Measurements from ENCODE around the gene ANKRD65.
"Not testable (repeated sequence)": the region's sequence is repeated elsewhere in the genome, so short reads cannot be mapped to it uniquely, and the experiment has no call there.

The ANKRD65 gene

DNA sequence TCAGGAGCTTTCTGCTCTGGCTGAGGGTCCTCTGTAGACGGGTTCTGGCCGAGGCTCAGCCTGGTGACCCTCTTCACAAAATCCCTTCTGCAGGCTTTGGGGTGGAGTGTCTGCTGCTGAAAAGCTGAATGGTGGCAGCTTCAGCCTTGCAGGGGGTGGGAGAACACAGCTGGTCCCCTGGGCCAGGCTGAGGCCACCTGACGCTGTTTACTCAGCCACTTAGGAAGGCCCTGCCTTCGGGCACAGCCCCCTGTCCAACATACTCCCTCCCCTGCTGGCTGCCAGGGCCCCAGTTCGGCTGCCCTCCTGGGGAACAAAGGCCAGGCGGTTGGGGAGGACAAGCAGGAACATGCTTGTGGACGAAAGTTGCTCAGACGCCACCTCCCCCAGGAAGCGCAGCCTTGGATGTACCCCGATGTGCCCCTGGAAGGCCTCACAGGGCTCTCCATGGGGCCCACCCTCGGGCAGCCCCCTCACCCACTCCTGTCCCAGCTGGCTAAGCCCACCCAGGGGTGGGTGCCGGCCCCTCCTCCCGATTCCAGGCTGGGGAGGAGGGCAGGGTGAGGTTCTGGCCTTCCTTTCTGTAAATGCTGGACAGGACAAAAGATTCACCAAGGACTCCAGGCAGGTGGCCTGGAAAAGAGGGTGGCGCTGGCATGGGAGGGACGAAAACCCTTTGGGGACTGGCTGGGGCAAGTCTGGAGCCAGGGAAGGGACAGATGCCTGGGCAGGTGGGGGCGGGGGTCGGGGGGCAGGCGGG, at the start of gene ANKRD65:
Gene ANKRD65 (minus strand): TSS at position 130 of the 760 bp plus-strand sequence. CDS start 271 bp downstream, outside the sequence.
- H3K4me3 ChIP-seq (ENCODE audit: low read depth, low read length): no peak within 1 kb of the TSS
- DNase-seq (ENCODE audit: low read depth): no peak

DNA sequence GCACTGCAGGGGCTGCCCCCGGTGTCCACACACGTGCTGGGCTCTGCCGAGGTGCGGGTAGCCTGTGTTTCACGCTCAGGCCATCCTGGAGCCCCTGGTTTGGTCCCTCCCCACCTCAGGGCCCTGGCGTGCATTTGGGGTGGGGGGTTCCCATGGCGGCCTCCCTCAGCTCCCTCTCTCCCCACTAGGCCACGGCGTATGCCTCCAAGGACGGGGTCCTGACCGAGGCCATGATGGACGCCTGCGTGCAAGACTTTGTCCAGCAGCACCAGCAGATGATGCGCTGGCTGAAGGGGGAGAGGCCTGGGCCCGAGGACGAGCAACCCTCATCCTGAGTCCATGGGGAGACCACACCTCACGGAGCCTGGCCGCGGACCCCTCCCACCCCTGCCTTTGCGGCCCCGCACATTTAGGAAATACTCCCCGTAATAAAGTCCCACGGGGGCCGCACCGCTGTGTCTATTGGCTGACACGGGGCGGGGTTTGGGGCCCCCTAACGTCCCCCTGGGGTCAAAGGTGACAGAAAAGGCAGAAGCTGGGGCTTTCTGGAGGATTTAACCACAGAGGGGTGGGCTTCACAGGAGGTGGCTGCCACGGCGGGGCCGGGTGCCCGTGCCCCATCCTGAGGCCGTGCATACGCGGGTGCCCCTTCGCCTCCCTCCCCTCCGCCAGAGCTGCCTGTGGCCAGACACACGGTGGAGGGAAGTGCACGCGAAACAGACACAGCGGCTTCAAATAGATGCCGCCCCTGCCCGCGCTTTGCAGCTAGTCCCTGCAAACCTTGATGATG, 47.3 kb upstream of the ANKRD65 start:
- not testable (repeated sequence) for DNase-seq (ENCODE audit: low read depth); H3K4me3 ChIP-seq (ENCODE audit: low read depth, low read length)

DNA sequence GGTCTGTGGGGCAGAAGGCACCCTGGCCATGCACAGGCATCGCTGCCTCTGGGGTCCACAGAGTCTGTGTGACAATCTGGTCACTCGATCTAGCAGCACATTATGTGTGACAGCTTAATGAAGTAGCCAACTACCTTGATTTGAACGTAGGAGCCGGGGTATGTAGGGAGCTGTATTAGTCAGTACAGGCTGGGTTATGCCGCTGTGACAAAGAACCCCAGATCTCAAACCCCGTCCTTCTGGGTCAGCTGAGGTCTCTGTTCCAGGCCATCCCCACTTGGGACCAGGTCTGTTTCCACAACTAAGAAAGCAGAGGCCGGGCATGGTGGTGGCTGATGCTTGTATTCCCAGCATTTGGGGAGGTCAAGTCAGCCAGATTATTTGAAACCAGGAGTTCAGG, 42.2 kb upstream of the ANKRD65 start:
- H3K4me3 ChIP-seq (ENCODE audit: low read depth, low read length): no peak overlapping the region
- DNase-seq (ENCODE audit: low read depth): no peak

DNA sequence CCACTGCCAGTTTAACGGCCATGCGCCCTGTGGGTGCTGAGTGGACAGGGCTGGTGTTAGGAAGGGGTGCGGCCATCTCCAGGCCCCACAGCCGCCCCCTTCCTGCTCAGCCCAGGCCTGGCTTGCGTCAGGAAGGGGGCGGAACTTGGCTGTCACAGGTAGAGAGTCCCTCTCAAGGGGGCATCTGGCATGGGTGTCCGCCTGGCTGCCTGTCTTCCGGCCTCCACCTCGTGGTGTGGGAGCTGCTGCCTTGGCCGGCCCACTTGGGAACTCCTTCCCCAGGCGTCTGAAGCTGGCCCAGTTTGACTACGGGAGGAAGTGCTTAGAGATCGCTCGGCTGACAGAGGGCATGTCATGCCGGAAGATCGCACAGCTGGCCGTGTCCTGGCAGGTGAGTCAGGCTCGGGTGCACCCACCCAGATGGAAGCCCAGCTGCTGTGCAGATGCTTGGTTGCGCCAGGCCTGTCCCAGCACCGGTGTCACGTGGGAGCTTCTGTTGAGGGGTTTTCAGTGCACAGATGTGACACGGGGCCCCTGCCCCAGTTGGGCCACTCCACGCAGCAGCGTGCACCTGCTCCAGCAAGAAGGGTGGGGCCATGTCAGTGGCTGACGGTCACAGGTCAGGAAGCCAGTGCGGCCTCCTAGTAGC, 41.4 kb upstream of the ANKRD65 start:
- no peak overlapping the region for H3K4me3 ChIP-seq (ENCODE audit: low read depth, low read length)
- no peak for DNase-seq (ENCODE audit: low read depth)

DNA sequence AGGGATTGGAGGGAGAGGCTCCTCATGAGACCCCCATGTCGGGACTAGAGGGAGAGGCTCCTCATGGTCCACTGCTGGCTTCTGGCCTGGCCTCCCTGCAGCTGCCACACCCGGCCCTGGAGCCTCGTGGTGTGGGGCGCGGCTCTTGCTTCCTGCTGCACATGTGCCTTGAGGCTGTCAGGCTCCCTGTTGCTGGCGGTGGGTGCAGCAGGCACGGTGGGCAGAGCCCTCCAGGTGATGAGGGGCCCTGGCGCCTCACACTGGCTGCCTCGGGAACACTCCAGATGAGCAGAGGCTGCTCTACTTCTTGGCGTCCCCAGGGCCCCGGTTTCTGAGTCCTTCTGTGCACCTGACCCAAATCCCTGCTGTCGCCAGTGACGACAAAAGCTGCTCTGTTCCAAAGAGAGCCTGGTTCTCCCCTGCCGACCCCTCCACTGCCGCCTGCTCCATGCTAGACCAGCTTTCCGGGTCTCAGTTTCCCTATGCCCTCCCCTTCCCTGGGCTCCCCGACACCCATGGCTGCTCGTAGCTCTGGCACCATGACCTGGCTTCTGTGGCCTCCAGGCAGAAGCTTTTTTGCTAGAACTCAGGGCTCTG, 40.7 kb upstream of the ANKRD65 start:
- no peak for DNase-seq (ENCODE audit: low read depth)

DNA sequence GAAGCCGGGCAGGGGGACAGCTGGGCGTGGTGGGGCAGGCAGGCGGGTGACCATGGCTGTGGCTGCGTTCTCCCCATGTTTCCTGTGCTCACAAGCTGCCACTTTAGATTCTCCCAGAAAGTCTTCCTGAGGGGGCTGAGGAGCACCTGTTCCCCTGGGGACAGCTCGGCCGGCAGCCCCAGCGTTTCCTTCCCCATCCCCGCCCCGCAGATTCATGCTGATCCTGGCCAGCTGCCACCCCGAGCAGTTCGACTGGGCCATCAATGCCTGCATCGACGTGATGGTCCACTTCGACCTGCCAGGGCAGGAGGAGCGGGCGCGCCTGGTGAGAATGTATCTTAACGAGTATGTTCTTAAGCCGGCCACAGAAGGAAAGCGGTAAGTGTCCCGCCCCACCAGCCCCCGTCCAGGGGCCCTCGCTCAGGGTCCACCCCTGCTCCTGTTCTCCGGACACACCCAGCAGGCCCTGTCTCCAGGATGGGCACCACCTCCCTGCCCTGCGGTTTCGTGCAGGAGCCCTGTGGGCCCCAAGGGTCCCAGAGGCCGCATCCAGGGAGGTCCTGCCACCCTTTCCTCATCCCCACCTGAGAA, 39.6 kb upstream of the ANKRD65 start:
- H3K4me3 ChIP-seq (ENCODE audit: low read depth, low read length): no peak overlapping the region
- no peak for DNase-seq (ENCODE audit: low read depth)

More for the DNA sequence above, 40.7 kb upstream of the ANKRD65 start:
- no peak overlapping the region for H3K4me3 ChIP-seq (ENCODE audit: low read depth, low read length)

DNA sequence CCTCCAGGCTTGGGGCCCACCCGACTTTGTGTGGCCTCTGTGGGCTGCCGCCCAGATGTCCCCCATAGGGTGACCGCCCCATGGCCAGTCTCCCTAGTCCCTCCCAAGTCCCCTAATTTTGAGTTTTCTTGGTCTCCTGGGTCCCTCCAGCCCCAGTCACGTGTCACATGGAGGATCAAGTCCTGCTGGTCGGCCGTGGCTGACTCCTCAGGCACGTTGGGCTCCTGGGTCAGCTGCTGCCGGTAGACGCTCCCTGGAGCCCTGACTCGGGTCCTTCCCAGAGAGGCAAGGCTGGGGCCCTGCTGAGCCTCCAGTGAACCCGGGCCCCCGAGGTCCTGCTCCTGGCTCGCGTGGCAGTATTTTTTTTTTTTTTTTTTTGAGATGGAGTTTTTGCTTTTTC, 38.6 kb upstream of the ANKRD65 start:
- H3K4me3 ChIP-seq (ENCODE audit: low read depth, low read length); DNase-seq (ENCODE audit: low read depth): not testable (repeated sequence)

DNA sequence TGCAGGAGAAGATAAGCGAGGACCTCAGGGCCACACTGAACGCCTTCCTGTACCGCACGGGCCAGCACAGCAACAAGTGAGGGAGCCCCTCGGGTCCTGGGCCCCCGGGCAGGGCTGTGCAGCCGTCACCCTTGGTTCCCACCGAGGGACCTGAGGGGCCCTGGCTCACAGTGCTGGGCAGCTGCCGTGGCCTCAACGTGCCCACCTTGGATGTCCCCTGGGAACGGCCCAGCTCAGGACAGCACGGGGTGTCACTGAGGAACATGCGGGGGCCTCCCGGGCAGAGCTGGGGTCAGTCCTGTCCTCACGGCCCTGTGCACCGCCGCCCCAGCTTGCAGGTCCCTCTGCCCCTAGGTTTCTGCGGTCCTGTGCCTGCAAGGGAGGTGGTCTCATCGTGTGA, 38.1 kb upstream of the ANKRD65 start:
- H3K4me3 ChIP-seq (ENCODE audit: low read depth, low read length); DNase-seq (ENCODE audit: low read depth): not testable (repeated sequence)

DNA sequence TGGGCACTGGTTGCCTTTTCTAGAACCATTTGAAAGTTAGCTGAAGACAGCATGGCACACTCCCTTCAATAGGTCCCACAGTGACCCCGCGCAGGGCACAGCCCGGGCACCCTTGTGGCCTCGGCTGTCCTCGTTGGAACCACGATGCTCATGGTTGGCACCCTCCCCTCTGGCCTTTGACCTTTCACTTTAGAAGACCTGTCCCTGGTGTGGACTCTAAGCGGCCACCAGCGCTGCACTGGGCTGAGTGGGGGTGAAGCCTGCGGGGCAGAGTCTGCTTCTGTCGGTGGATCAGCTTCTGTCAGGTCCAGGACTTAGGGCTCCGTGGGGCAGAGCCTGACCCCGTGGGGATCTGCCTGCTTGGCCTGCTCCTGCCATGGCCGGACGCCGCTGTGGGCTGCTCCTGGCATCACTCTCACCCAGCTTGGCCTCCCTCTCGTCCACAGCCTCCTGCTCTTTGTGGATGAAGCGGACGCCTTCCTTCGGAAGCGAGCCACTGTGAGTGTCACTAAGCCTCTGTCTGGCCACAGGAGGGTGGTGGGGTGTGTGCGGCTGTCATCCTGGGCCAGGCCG, 35.7 kb upstream of the ANKRD65 start:
- H3K4me3 ChIP-seq (ENCODE audit: low read depth, low read length); DNase-seq (ENCODE audit: low read depth): not testable (repeated sequence)

DNA sequence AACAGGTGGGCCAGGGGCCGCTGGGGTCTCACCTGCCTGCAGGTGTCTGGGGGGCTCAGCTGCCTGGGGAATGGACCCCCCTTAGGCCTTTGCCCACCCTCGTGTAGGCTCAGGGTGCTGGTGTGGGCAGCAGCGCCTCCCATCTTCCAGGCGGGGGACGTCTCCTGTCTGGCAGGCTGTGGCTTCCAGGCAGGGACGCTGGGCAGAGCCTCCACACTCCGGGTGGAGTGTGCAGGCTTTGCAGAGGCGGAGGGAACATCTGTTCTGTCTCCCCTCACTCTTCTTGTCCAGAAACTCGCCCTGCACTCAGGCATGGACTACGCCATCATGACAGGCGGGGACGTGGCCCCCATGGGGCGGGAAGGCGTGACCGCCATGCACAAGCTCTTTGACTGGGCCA, 34.9 kb upstream of the ANKRD65 start:
- not testable (repeated sequence) for H3K4me3 ChIP-seq (ENCODE audit: low read depth, low read length); DNase-seq (ENCODE audit: low read depth)

DNA sequence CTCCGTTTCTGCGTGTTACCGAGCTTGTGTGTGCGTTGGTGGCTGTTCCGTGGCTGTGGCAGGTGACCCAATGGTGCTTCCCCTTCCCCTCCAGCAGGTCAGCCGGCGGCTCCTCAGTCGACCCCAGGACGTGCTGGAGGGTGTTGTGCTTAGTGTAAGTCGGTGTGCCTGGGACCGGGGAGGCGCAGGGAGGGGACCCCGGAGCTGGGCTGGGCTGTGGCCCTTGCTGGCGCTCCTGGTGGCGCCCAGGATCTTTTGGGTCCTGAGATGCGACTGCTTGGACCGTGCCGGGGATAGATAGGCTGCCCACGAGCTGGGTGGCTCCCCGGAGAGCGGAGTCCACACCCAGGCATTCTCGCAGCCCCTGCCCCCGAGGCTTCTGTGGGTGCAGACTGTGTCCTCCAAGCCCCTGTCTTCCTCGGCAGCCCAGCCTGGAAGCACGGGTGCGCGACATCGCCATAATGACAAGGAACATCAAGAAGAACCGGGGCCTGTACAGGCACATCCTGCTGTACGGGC, 34.3 kb upstream of the ANKRD65 start:
- no peak for DNase-seq (ENCODE audit: low read depth)

DNA sequence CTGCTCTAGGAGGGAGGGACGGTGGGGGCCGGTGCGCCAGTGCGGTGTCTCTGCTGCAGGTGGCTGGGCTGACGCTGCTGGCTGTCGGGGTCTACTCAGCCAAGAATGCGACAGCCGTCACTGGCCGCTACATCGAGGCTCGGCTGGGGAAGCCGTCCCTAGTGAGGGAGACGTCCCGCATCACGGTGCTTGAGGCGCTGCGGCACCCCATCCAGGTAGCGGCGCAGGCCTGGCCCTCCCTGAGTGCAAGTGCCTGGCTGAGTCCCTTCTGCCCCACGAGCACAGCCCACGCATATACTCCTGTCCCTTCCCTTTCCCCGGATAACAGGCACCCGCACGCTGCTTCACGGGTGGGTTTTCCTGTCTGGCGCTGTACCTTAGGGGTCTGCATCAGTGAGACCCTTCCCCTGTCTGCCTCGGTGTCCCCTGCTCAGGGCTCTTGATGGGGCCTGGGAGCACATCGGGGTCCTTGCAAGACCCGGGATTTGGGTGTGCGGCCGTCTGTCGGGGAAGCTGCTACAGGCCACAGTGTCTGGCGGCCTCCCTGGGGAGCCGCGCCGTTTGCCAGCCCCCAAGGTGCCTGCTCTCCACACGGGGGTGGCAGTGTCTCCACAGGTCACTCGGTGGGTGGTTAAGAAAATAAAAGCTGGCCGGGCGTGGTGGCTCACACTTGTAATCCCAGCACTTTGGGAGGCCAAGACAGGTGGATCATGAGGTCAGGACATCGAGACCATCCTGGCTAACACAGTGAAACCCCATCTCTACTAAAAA, 33.4 kb upstream of the ANKRD65 start:
- DNase-seq (ENCODE audit: low read depth); H3K4me3 ChIP-seq (ENCODE audit: low read depth, low read length): not testable (repeated sequence)

More for the DNA sequence above, 34.3 kb upstream of the ANKRD65 start:
- H3K4me3 ChIP-seq (ENCODE audit: low read depth, low read length): no peak overlapping the region

DNA sequence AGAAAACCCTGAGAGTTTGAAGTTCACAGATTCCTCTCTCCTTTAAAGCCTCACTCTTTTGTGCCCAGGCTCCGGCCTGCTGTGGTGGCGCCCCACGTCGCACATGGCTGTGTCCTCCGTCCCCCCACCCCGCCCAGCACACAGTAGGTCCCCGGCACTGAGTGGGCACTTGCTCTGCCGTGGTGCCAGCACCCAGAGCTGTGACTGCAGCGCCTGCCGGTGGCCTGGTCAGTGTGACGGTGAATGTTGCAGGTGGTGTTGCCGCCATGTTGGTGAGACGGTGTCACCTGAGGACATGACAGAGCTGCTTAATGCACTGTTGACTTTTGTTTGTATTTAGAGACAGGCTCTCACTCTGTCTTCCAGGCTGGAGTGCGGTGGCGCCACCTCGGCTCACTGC, 31.8 kb upstream of the ANKRD65 start:
- DNase-seq (ENCODE audit: low read depth): no peak
- H3K4me3 ChIP-seq (ENCODE audit: low read depth, low read length): no peak overlapping the region

DNA sequence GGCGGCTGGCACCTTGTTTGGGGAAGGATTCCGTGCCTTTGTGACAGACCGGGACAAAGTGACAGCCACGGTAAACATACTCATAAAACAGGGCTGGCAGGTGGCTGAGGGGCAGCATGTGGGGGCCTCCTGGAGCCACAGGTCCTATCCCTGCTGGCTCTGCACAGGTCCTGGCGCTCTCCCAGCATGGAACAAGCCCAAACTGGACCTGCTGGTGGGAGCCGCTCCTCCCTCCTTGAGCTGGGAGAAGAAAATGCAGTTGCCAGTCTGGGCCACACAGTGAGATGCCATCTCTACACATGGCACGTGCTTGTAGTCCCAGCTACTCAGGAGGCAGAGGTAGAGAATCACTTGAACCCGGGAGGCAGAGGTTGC, 31.3 kb upstream of the ANKRD65 start:
- not testable (repeated sequence) for DNase-seq (ENCODE audit: low read depth); H3K4me3 ChIP-seq (ENCODE audit: low read depth, low read length)

DNA sequence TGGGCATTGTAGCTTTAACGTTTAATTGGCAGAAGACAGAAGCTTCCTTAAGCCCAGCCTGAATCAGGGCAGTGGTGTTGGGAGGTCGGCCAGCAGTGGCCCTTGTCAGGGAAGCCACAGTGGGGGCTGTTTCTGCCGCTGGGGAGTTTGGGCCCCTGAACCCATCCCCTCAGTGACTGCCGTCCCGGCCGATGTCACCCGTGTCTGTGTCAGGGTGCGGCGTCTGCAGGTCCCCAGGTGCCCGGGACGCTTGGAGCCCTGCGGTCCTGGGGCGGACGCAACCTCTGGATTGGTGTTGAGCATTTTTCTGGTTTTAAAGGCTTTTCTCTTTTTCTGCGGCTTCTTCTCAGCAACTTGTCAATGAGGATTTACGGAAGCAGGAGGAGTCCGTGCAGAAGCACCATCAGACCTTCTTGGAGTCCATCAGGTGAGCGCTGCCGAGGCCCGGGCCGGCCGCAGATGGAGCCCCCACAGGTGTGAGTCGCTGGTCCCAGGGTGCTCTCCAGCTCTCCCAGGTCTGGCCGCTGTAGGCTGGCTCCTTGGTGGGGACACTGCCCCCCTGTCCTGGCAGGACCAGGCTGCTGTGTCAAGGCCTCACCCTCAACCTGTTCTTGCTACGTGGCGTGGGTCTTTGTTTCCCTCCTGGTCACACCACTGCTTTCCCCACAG, 30.8 kb upstream of the ANKRD65 start:
- DNase-seq (ENCODE audit: low read depth): no peak
- no peak overlapping the region for H3K4me3 ChIP-seq (ENCODE audit: low read depth, low read length)

DNA sequence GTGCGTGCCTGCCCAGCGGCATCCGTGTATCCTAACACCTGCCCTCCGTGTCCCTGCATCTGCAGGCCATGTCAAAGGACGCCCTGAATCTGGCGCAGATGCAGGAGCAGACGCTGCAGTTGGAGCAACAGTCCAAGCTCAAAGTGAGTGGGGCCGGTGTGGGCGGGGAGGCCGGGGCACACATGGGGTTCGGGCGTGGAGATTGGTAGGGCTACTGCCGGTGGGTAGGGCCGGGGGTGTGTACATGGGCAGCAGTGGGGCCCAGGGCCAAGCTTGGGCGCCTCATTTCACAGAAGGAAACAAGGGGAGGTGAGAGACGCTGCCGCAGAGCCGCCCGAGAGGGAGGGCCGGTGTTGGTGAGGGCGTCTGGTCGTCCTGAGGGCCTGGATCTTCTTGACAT, 29.5 kb upstream of the ANKRD65 start:
- not testable (repeated sequence) for DNase-seq (ENCODE audit: low read depth); H3K4me3 ChIP-seq (ENCODE audit: low read depth, low read length)

DNA sequence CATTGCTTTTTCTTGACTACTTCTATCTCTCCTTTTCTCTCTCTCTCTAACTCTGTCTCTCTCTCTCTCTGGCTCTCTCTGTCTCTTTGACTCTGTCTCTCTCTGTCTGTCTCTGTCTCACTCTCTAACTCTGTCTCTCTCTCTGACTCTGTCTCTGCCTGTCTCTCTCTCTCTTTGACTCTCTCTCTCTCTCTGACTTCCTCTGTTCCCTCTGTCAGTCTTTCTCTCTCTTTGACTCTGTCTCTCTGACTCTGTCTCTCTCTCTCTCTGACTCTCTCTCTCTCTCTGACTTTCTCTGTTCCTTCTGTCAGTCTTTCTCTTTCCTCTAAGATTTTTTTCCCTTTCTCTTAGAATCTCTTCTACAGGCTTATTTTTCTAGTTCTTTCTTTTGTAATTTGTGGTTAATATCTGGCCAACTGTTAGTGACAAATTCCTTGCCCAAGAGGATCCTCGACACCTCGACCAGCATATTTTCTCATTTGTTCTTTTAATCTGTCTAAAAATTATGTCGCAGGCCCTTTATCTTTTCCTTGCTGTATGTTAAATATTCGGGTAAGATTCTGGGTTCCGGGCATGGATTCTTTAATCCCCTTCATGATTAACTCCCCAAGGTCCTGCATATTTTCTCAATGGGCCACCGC, 28.1 kb upstream of the ANKRD65 start, which contains the start of gene ATAD3C:
Gene ATAD3C (plus strand): TSS at position 591 of the 641 bp plus-strand sequence. CDS start 995 bp downstream, outside the sequence.
- no peak for DNase-seq (ENCODE audit: low read depth)

More for the DNA sequence above, 28.1 kb upstream of the ANKRD65 start, which contains the start of gene ATAD3C:
- H3K4me3 ChIP-seq (ENCODE audit: low read depth, low read length): no peak within 1 kb of the TSS
